DMS114 treated with DMSO at 0.1 percent for 48 hours (cell line): ENCODE data around the gene SMIM36.
"Not testable (repeated sequence)": the region's sequence is repeated elsewhere in the genome, so short reads cannot be mapped to it uniquely, and the experiment has no call there.

ENCODE experiments used
- DNase-seq: peaks from one replicate; lab custom pipeline; 2025; ENCODE audit not compliant: unreplicated experiment; lab: John Stamatoyannopoulos, UW

Gene SMIM36

DNA sequence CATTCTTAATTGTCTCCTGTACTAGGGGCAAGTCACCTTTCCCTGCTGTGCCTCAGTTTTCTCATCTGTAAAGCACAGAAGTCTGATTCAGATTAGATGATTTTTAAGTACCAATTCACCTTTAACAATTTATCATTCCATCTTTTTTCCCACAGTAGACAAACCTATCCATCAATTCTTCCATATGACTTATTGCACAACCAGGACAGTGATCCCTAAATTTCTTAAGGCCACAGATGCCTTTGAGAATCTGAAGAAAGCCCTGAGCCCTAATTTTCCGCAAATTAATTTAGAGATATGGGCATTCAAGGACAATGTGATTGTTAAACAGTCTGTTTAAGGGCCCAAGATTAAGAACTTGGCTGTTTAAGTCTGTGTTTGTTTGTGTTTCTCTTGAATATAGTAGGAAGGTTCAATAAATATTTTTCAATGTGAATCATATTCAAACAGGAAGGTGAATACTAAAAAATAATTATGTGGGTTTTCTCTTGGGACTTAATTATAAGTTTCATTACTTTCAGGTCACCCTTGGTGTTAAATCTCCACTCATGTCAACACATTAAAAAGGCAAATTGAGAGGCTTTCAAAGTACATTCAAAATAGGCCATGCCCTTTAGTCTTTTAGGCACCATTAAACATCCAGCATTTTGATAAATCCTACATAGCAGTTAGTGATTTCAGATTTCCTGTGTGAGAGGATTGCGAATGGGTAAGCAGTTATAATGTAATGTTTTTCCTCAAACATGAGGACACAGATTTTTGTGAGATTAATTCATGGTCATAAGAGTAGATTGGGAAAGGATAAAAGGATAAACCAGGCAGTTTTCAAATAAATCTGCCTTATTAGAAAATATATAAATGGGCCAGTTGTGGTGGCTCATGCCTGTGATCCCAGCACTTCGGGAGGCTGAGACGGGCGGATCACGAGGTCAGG lies 54.7 kb downstream of the SMIM36 start:
- no peak for DNase-seq

DNA sequence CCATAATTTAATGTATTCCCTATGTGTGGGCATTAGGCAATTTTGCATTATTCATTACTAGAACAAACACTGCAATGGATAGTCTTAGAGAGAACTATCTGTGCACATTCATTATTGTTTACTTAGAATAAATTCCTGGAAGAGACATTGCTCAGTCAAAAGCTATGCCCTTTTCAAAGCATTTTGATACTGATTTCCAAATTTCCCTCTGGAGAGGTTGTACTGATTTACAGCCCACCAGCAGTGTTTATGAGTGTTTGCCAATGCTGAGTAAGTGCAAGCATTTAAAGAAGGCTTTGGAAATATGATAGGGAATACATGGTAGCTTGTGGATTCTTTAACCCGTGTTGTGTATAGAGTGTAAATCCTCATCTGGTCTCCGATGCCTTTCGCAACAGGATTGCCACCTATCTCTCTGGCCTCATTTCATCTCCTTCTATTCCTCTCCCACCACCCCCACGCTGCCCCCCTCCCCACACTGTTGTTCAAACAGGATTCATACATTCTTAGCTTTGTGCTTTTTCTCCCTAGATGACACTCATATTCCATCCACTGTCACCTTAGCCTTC lies 56.3 kb downstream of the SMIM36 start:
- no peak for DNase-seq

DNA sequence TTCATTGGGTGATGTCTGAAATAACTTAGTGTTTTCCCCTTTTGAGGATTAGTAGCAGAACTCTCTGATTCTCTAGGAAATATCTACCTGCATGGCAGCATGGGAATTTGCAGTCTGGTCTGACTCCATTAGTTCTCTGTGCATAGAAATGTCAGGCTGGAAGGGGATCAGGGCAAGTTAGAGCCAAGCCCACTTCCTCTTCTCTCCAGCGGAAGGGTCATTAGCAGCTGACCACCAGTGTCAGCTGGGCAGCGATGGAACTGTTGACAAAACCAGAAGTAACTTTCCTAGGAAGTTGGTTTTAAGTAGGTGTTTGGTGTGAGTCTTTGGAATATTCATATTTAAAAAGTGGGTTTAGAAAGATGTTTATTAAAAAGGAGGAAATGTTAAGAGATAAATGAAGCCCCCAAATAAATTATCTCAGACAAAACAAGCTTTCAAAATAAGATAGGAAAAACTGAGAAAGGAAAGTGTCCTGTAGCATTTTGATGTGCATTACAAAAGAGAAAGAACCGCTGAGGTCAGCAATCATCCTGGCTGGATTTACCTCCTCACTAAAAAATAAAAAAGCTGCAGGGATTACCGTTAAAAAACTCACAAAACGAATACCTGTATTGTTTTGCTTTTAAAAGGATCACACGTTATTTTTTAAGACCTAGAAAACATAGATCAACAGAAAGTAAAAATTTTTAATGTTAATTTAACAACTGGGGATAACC lies 57.3 kb downstream of the SMIM36 start:
- no peak for DNase-seq

DNA sequence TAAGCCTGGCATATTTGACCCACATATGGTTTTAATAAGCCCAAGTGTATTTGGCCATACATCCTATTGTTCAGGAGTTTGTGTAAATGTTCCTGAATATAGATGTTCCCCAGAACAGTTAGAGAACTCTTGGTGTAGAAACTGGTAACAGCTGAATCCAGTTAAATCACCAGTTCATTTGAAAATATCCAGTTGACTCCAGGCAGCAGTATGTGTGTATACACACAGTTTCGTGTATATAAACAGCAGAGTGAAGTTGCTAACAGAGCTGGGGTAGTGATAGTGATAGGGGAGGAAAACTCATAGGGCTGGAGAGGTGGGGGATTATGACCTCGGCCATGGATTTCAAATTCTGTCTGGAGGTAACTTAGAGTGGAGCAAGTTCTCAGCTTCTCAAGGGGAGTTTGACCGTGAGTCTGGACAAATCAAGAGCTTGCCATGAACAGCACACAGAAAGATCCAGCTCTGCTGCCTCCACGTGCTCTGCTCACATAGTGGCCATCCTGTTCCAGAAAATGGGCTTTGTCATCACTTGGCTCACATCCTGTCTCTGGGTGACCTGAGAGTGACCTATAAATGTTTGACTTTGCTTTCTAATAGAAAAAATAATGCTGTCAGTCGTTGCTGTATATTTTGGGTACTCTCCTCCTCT lies 59.0 kb downstream of the SMIM36 start:
- DNase-seq: no peak

DNA sequence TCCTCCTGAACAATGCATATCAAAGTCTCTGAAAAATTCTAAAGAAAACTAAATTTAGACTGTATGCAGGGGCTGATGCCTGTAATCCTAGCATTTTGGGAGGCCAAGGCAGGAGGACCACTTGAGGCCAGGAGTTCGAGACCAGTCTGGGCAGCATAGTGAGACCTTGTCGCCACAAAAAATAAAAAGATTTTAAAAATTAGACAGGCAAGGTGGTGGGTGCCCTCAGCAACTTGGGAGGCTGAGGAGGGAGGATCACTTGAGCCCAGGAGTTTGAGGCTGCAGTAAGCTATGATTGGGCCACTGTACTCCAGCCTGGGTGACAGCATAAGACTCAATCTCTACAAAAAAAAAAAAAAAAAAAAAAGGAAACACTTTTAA lies 59.5 kb downstream of the SMIM36 start:
- no peak for DNase-seq

DNA sequence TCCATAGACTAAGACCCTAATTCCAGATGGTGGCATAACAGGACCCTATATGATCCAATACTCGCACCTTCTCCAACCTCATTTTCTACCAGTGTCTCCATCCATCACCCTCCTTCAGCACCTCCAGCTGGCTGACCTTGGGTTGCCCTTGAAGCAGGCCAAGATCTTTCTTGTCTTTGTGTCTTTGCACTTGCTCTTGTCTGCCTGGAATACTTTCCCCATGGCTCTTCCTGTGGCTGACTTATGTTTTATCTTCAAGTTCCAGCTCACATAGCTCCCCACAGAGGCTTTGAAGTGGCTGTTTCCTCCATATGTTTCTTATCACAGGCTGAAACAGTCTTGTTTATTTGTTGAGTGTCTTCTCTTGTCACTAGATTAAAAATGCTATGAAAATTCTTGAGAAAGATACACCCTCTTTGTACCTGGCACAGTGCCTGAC lies 60.0 kb downstream of the SMIM36 start:
- no peak for DNase-seq

DNA sequence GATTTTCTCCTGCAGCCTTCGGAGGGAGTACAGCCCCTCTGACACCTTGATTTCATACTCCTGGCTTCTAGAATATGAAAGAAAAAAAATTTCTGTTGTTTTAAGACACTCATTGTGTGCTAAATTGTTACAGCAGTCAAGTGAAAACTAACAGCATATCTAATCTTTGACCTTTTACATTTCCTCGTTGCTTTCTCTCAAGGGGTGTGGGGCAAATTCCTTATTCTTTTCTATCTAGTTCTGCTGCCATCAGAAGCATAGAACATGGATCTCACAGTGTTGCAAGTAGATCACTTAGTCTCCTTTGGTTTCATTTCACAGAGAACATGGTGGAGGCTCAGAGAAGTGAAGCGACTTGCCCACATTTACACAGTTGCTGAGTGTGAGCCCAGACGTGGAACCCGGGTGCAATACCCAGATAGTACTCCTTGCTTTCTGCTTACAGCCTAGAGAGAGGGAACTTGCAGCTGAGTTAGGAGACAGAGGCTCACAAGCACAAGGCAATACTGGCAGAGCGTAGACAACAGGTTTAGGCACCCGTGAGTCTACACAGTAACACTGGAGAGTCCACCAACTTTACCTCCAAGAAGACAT lies 60.9 kb downstream of the SMIM36 start:
- no peak for DNase-seq

DNA sequence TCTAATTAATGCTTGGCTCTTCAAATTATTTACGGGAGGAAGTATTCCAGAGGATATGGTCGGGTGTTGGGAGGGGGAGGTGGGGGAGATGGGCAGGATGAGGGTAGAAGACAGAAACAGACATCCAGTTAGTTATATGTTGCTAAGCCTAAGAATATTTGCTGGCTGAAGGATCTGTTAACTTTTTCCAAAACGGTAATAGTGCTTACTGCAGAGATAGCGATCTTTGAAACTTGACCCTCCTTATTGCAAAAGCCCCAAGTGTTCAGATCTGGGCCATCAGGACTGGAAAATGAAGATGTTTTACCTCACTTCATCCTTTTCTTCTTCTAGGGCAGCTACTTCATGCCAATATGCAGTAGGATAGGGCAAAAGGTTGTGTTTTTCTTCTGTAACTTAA lies 62.6 kb downstream of the SMIM36 start:
- DNase-seq: no peak

DNA sequence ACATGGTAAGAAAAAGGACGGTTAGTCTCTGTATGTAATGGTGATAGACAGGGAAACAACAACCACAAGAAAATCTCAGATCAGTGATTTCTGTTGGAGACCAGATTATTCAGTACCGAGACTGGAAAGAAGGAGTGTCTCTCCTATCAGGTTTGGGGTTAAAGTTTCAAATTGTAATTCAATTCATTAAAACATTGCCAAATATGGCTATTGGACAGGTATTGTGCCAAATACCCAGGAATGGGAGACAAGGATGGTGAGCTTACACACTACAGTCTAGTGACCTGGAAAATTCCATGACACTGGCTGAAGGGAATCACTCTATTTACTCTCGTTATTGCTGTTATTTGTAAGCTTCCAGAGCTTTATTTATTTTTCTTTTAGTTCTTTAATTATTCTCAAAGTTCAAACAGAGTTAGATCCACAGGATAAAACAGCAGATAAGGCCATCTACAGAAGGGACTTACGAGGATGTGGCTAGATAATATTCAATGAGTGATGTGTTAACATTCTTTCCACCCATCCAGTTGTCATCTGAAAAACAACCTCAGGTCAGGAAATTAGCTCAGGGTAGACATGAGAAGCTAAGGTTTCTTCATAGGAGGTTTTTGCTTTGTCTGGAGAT lies 64.6 kb downstream of the SMIM36 start:
- DNase-seq: no peak

DNA sequence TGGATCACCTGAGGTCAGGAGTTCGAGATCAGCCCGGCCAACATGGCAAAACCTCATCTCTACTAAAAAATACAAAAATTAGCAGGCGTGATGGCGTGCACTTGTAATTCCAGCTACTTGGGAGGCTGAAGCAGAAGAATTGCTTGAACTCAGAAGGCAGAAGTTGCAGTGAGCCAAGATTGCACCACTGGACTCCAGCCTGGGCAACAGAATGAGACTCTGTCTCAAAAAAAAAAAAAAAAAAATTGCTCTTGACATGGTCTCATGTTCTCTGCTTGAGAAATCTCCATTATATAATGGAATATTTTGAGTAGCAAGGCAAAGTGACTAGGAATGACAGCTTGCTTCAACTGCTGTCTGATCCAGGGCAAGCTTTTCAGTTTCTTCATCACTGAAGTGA lies 65.2 kb downstream of the SMIM36 start:
- not testable (repeated sequence) for DNase-seq

DNA sequence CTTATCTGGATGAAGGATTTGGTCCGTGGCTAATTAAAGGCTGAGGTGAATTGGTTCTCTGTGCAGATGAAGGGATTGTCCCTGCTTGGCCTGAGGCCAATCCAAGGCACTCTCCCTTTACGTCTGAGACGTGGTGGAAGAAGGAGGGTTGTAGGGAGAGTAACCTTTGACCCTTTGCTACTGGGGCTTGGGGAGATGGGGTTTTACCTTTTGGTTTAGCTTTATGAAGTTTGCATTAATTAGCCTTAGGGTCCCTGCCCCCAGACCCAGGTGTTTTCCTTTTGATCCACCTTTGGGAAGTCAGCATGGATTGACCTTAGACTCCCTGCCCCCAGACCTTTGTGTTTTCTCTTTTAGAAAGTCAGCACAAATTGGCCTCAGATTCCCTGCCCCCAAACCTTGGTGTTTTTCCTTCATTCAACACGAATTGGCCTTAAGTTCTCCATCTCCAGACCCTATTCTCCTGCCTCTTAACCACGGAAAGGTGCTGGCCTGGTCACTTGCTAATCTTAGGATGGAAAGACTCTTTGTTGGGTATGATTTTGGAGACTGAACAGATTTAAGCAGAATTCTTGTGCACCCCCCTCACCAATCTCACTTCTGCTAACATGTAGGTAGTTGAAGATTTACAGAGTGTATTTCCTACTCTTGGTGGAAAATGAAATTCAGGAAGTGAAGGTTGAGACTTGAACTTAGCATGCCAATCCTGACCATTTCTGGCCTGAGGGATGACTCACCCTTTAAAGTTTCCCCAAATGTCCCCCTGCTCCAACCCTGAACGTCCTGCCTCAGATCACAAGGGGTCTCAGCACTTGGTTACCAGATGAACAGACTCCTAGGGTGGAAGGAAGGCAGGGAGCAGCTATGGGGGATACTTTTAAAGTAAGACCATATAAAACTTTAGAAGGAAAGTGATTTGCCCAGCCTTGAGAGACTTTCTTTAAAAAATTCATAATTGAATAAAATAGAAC lies 66.5 kb downstream of the SMIM36 start:
- no peak for DNase-seq

DNA sequence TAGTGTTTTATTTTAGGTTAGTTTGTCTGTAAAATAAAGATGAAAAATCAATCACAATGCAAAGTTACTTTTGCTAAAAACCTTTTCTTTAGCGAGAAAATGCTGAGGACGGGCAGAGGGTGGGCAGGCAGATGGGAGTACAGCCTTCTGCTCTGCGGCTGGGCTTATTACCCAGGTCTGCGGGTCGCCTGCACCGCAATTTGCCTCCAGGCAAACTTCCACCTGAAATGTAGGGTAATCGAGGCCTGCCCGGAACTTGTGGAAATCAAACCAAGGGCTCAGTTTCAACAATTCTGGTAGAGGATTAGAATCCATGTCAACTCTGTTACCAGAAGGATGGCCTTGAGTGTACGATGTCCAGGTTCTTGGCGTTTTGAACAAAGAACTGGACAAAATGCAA lies 67.3 kb downstream of the SMIM36 start:
- no peak for DNase-seq

DNA sequence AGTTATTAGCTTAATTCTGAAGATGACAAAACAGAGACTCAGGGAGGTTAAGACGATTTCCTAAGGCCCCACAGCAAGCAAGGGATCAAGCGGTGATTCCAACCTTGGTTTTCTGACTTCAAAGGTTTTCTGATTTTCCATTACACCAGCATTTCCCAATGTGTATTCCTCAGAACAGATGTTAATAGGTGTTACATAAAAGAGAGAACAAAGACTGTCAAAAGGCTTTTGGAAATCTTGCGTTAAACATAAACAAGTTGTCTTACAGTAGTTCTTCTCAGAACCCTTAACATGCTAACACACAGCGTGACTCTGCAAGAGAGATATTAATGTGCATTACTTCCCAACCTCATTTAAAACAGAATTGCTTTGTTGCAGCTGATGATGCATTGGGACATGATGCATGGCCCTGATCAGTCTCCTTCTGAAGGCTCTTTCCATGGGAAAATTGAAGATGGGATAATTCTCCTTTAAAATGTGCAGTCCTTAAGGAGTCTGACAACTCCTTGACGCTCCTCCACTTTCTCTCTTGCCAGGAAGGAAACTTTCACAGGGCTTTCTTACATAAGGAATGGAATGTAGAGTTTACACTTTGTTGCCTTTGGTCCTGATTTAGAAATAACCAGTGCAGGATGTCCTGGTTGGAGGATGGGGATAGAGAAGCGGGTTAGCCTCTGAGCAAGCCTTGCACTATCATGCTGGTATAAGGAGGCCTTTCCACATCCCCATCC lies 68.1 kb downstream of the SMIM36 start:
- no peak for DNase-seq

DNA sequence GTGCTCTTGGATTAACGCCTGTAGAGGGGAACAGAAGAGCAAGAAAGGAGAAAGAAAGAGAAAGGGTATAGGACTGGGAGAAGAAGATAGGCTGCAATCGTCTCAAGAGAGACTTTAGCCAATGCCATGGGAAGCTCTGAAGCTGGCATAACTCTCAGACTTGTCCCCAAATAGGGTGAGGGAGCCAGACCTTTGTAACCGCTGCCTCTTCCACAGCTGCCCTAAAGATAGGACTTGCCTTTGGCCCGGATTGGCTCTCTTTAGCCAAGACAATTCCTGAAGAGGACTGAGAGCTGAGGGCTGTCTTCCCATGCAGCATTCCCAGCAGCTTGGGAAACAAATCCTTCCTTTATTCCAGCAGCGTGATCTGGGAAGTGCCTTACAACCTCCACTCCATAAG lies 68.8 kb downstream of the SMIM36 start:
- DNase-seq: no peak

DNA sequence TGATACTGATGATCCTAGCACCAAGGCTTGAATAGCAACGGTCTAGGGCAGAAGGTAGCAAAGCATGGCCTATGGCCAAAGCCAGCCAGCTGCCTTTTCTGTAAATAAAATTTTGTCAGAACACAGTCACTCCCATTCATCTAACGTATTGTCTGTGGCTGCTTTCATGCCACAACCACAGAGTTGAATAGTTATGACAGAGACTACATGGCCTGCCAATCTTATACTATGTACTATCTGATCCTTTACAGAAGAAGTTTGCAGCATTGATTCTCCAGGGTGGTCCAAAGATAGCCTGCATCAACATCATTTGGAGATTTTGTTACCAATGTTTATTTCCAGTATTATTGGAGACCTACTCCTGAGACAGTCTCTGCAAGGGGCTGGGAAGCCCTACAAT lies 69.7 kb downstream of the SMIM36 start:
- no peak for DNase-seq

DNA sequence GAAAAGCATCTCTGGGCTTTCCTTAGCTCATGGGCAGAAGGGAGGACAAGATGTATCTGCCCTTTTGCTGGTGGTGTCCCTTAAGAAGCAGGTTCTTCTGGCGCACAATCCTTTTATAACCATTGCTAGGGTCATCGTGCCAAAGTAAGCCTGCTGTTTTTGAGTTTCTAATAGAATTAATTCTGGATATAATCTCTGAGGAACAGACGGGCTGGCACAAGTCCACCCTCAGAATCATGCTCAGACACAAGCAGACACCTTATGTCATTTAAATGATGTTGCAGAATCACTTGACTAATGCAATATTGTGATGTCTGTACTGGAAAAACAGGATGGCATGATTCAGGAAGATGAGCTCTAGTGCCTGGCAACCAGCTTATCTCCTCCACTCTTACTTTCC lies 70.9 kb downstream of the SMIM36 start:
- DNase-seq: no peak

DNA sequence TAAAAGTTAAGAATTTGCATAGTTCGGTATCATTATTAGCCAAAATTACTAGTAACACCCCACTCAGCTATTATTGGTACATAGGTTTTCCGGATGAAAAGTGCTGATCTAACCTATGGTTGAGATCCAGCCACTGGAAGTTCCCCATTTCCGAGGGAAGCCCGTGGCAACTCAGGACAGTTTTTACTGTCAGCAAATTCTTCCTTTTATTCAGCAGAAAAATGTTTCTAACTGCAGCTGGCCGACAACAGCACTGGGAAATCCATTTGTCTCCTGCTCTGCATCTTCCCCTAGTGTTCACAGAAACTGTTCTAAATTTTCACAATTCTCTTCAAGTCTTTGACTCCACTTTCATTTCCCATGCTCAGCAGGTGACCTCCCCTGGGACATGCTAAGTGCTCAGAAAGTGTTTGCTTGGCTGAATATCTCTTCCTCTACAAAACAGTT lies 74.1 kb downstream of the SMIM36 start:
- DNase-seq: no peak

DNA sequence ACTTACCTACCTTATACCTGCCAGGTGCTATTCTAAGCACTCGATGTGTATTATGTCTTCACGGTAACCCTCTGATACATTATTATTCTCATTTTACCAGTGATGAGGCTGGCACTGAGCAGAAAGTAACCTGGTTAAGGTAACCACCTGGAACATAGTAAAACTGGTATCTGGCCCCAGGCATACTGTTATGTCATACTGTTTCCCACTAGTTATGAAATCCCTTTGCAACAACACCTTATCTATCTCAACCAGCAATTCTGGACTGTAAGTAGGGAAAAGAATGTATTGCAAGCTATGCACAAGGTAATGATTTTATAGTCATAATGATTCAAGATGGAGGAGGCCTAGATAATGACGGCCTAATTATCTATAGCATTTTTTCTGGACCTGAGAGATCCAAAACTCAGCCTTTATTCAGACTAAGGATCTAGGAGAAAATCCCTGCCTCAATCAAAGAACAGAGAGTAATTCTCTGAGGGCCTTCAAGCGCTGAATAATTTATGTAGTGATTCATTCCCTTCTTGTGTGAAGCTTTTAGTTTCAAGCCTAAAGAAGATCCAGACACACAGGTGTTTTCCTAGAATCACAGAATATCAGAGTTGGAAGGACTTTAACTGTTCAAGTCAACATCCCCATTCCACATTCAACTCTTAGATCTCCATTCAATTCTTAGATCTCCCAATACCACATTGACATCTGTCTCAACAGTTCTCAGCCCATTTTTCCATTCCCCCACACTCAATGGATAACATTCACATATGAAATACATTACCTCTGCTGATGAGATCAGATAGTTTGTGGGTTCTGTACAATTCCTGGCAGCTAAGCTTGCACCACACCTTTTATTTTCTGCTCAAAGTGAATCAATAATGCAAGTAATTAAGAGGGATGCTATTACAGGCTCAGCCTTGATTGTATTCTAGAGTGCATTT lies 74.8 kb downstream of the SMIM36 start:
- DNase-seq: no peak
